IPS-15b (cell line): ENCODE measurements around the gene RIPK4.
A peak's percentile ranks its signal among the peaks of the same experiment; 100 is the strongest.
"Not testable (repeated sequence)": the region's sequence is repeated elsewhere in the genome, so short reads cannot be mapped to it uniquely, and the experiment has no call there.

ENCODE experiments used
- H3K27me3 ChIP-seq: one replicate; pipeline ENCODE4 v1.6.1; 2013; ENCODE audit warnings: low read length; ENCODE audit not compliant: control insufficient read depth, insufficient read depth
- H3K36me3 ChIP-seq: one replicate; pipeline ENCODE4 v1.6.1; 2013; ENCODE audit warnings: low read length; ENCODE audit not compliant: control insufficient read depth, insufficient read depth
- H3K4me1 ChIP-seq: one replicate; pipeline ENCODE4 v1.6.1; 2013; ENCODE audit warnings: mild to moderate bottlenecking, low read length; ENCODE audit not compliant: control insufficient read depth, insufficient read depth
- H3K4me3 ChIP-seq: one replicate; pipeline ENCODE4 v1.5.1; 2013; ENCODE audit warnings: low read depth, low read length
- H3K9ac ChIP-seq: one replicate; pipeline ENCODE4 v1.6.1; 2013; ENCODE audit warnings: low read depth, mild to moderate bottlenecking, low read length
- H3K9me3 ChIP-seq: one replicate; pipeline ENCODE4 v1.6.1; 2013; ENCODE audit warnings: mild to moderate bottlenecking, low read length; ENCODE audit not compliant: control insufficient read depth, insufficient read depth

The RIPK4 gene

DNA sequence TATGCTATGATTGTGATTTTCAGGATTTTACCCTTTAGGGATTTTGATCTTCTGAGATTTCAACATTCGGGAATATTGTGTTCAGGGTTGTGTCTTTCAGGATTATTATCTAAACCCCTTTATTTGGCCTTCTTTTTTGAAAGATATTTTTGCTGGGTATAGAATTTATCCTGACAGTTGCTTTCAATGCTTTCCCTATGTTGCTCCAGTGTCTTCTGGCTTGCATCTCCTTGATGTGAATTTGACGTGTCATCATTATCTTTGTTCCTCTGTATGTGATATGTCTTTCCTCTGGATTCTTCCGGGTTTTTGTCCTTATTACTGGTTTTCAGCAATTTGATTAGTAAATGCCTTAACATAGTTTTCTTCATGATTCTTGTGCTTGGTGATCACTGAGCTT lies 25.9 kb upstream of the RIPK4 start:
- no peaks in the 10 kb centered on the region for H3K9me3 ChIP-seq
- H3K27me3 ChIP-seq = no peaks in the 10 kb centered on the region
- H3K36me3 ChIP-seq = no peaks in the 10 kb centered on the region
- H3K4me3 ChIP-seq = no peak overlapping the region
- no peak overlapping the region for H3K9ac ChIP-seq
- no peaks in the 10 kb centered on the region for H3K4me1 ChIP-seq

DNA sequence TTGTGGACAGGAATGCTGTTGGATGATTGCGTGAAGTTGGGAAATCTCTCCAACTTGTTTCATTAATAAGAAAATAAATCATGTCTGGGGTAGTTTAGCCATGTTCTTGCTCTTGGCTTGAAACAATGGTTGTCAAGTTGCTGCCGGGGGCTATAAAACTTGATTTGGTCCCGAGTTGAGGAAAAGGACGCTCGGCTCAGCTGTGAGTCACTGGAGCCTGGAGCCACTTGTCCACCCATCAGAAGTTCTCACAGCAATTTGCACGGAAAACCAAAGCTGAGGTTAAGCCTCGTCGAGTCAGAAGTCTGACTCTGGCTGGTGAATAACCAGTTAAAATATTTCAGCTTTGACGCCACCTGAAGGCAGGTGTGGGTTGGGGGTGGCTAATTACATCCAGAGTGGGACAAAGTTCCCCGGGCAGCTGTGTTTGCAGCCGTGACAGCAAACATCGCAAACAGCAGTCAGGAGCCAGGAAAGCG lies 19.7 kb upstream of the RIPK4 start:
- Histone ChIP-seq H3K4me3 (no peak overlapping the region), H3K4me1 (no peaks in the 10 kb centered on the region), H3K27me3 (no peaks in the 10 kb centered on the region), H3K36me3 (no peaks in the 10 kb centered on the region), H3K9me3 (no peaks in the 10 kb centered on the region), H3K9ac (no peak overlapping the region)

DNA sequence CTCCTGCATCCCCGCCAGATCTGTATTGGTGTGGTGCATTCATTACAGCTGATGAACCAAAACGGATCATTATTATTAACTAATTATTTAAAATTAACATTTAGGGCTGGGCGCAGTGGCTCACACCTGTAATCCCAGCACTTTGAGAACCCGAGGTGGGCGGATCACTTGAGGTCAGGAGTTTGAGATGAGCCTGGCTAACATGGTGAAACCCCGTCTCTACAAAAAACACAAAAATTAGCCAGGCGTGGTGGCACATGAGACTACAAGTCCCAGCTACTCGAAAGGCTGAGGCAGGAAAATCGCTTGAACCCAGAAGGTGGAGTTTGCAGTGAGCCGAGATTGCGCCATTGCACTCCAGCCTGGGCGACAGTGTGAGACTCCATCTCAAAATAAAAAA lies 18.4 kb upstream of the RIPK4 start:
- not testable (repeated sequence) for H3K9ac ChIP-seq, H3K9me3 ChIP-seq, H3K27me3 ChIP-seq, H3K4me3 ChIP-seq, H3K4me1 ChIP-seq, H3K36me3 ChIP-seq

DNA sequence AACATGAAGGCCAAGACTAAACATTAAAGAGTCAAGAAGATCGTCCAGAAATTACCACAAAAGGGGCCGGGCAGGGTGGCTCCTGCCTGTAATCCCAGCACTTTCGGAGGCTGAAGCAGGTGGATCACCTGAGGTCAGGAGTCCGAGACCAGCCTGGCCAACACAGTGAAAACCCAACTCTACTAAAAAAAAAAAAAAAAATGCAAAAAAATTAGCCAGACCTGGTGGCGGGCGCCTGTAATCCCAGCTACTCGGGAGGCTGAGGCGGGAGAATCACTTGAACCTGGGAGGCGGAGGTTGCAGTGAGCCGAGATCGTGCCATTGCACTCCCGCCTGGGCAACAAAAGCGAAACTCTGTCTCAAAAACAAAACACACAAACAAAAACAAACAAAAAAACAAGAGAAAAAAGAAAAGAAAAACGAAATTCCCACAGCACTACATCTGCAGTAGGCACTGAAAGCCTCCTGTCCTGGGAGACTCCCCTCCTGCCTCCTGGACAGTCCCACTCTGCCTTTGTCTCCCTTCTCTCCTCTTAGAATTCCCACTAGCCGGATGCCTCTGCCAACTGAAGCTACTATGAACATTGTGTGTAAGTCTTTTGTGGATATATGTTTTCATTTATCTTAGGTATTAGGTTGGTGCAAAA lies 17.7 kb upstream of the RIPK4 start:
- no peak overlapping the region for H3K4me3 ChIP-seq
- H3K36me3 ChIP-seq = no peaks in the 10 kb centered on the region
- no peaks in the 10 kb centered on the region for H3K27me3 ChIP-seq
- H3K9me3 ChIP-seq = no peaks in the 10 kb centered on the region
- H3K9ac ChIP-seq = no peak overlapping the region
- H3K4me1 ChIP-seq = no peaks in the 10 kb centered on the region

DNA sequence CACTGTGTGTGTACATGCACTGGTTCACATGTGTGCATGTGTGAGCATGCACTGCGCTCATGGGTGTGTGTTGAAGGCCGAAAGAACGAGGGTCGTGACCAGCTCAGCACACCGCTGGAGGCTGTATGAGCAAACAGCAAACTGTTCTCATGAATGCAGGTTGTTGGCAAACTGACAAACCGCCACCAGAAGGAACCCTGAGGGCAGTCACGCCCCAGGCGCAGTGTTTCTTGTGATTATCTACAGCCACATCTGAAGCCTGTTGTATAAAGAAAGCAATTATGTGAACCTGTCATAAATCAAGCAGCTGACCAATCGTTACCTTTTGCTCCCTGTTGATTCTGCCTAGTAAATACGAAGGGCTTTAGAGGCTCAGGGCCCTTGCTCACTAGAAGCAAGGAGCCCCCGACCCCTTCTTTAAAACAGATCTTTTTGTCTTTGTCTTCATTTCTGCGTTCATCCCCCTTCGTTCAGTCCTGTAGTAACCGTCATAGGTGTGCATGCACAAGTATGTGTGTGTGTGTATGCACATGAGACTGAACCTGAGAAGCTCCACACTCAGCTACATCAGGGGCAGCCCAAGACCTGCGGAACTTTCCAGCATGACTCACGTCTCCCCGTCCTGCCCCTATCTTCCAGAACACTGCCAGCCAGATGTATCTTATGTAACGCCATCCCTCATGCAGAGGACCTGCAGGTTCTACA lies 16.8 kb upstream of the RIPK4 start:
- Histone ChIP-seq H3K9me3 (no peaks in the 10 kb centered on the region), H3K36me3 (no peaks in the 10 kb centered on the region), H3K27me3 (no peaks in the 10 kb centered on the region), H3K4me1 (no peaks in the 10 kb centered on the region), H3K4me3 (no peak overlapping the region), H3K9ac (no peak overlapping the region)

DNA sequence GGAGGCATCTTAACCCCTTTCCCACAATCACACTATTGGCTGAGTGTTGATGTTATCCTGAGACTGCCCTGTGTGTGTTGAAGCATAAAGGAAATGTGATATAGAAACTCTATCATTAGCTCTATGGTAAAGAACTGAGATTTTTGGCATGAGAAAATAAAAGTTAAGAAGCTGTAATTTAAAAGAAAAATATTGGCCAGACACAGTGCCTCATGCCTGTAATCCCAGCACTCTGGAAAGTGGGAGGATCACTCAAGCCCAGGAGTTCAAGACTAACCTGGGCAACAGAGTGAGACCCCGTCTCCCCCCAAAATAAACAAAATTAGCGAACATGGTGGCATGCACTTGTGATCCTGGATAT lies 14.2 kb upstream of the RIPK4 start:
- H3K9ac ChIP-seq = no peak overlapping the region
- H3K4me1 ChIP-seq = no peaks in the 10 kb centered on the region
- H3K4me3 ChIP-seq = no peak overlapping the region
- H3K27me3 ChIP-seq = peaks cover 7% of the 10 kb centered on the region
- H3K9me3 ChIP-seq = no peaks in the 10 kb centered on the region
- no peaks in the 10 kb centered on the region for H3K36me3 ChIP-seq

DNA sequence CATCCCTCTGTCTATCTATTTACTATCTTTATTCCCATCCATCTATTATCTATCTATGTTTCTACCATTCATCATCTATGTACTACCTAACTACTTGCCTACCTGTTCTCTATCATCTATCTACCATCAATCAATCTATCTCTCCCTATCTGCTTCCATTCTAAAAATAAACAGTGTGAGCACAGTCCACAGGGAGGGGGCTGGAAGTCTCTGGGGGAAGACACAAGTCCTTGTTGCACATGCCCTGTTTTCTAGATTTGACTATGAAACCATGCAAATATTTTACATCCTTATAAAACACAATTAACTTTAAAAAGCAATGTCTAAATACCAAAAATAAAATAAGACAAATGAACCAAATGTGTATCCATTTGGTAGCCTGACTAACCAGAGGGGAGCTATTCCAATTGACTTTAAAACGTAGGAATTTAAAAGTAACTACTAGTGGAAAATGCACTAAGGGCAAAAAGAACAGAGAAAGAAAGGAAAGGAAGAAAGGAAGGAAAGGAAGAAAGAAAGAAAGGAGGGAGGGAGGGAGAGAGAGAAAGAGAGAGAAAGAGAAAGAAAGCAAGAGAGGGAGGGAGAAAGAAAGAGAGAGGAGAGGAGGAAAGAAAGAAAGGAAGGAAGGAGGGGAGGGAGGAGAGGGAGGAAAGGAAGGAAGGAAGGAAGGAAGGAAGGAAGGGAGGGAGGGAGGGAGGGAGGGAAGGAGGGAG lies 13.6 kb upstream of the RIPK4 start:
- H3K9ac ChIP-seq = no peak overlapping the region
- H3K4me3 ChIP-seq = no peak overlapping the region
- no peaks in the 10 kb centered on the region for H3K9me3 ChIP-seq
- H3K27me3 ChIP-seq = peaks cover 9% of the 10 kb centered on the region
- H3K36me3 ChIP-seq = no peaks in the 10 kb centered on the region
- H3K4me1 ChIP-seq = no peaks in the 10 kb centered on the region

DNA sequence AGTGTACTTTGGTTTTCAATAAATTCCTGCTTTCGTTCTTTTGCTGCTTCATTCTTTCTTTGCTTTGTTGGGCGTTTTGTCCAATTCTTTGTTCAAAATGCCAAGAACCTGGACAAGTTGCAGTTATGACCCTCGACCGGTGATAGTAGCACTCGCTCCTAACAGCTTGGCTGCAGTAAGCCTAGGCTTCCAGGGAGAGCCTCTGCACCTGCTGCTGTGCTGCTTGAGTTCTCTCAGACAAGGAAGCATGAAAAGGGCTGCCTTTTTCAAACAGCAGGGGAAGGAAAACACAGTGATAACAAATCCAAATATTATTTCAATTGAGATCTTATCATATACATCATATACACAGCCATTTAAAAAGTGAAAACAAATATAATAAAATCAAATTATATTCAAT lies 12.8 kb upstream of the RIPK4 start:
- H3K9me3 ChIP-seq = no peaks in the 10 kb centered on the region
- peaks cover 9% of the 10 kb centered on the region for H3K27me3 ChIP-seq
- no peaks in the 10 kb centered on the region for H3K36me3 ChIP-seq
- no peaks in the 10 kb centered on the region for H3K4me1 ChIP-seq
- H3K9ac ChIP-seq = no peak overlapping the region
- H3K4me3 ChIP-seq = peak overlapping the region; percentile 36

DNA sequence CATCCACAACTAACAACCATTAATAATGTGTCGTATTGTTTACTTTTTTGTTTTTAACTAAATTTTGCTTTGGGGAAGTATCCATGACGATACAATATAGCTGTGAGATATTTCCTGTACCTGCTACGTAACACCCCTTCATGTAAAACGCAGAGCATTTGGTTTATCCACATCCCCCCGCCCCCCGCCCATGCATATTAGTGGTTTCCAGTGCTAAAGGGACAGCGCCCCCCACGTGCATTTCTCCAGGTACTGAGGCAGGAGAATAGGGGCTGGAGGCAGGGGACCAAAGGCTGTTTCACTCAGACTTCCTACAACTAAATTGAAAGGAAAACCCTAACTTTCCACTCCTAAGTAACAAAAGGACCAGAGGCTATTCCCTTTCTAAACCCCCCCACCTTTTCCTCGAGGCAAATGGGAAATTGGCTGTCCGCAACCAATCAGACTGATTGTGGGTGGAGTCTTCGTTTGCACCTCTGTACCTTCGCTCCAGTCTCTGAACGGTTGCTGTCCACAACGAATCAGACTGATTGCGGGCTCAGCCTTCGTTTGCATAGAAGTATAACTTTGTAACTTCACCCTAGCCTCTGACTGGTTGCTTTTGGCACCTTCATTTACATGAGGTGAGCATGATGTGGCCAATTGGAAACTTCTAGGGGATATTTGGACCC lies 12.2 kb upstream of the RIPK4 start:
- no peaks in the 10 kb centered on the region for H3K4me1 ChIP-seq
- no peak overlapping the region for H3K9ac ChIP-seq
- peaks cover 9% of the 10 kb centered on the region for H3K27me3 ChIP-seq
- H3K9me3 ChIP-seq = no peaks in the 10 kb centered on the region
- H3K36me3 ChIP-seq = no peaks in the 10 kb centered on the region
- H3K4me3 ChIP-seq = peak overlapping the region; percentile 36

DNA sequence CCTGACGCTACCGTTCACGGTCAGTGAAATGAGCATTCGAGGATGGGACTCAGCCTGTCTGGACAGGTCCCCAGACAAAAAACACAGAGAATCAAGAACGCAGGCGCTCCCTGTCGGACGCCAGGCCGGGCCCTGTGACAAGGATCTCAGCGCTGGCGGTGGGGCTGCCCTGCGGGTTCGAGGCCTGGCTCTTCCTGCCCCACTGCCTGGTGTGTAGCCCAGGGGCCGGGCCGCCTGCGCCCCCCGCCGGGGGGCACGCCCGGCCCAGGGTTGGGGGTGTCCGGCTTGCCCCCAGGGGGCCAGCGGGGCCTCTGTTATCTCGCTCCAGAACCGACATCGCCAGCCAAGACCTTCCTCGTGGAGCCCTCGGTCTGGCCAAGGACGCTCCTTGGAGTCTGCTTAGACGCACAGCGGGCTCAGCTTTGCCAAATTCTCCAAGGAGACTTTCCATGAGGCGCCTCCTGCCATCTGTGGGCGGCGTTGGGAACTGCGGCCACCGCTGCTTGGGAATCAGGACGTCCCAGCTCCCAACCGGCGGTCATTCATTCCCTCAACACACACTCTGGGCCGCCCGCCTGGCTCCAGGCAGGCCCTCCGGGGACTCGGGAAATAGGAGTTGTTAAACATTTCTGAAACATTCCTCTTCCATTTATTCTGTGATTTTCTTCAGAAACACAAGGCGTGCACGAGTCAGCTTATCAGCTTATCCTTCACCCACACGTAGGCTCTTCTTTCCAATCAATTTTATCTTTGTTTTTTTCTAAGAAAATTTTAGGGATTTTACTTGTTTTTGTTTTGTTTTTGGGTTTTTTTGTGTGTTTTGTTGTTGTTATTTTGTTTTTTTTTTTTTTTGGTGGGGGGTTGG lies 11.3 kb upstream of the RIPK4 start:
- Histone ChIP-seq H3K9ac (no peak overlapping the region), H3K4me1 (no peaks in the 10 kb centered on the region), H3K4me3 (peak overlapping the region; percentile 36), H3K36me3 (no peaks in the 10 kb centered on the region), H3K9me3 (no peaks in the 10 kb centered on the region), H3K27me3 (peaks cover 13% of the 10 kb centered on the region)

DNA sequence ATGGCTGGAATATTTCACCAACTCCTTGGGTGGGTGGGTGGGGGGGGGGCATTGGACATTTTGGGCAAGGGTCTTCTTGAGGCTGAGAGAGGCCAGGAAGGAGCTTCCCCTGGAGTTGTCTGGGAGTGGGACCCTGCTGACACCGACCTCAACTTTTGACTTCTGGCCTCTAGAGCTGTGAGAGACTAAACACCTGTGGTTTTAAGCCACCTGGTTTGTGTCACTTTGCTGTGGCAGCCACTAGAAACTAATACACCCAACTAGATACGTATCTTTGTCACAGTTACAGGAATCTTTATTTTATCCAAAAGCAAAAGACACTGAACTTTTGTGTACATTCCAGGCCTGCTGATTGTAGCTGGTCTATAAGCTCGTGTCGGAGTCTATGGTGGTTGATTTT lies 9.9 kb upstream of the RIPK4 start:
- Histone ChIP-seq H3K27me3 (peaks cover 19% of the 10 kb centered on the region), H3K4me3 (no peak overlapping the region), H3K36me3 (no peaks in the 10 kb centered on the region), H3K4me1 (peaks cover 3% of the 10 kb centered on the region), H3K9me3 (no peaks in the 10 kb centered on the region), H3K9ac (no peak overlapping the region)
